Panc1 (cell line): ENCODE results near the gene ADGRG3.

Source experiments
- CTCF ChIP-seq: fragments of 450-650 bp; IDR thresholded peaks from 2 replicates; pipeline ENCODE4 v1.5.1; 2017; ENCODE audit warnings: mild to moderate bottlenecking
- POLR2AphosphoS5 ChIP-seq: IDR thresholded peaks from 2 replicates; pipeline ENCODE4 v1.6.1; 2012; ENCODE audit warnings: mild to moderate bottlenecking, low read depth, low read length, moderate library complexity
- REST ChIP-seq, 2 experiments: IDR thresholded peaks; 2 replicates each; pipeline ENCODE4 v1.6.1; 2011 to 2012; ENCODE audit warnings: low read depth in 2 of 2, control low read depth in 1 of 2, low read length in 1 of 2, mild to moderate bottlenecking in 1 of 2, moderate library complexity in 1 of 2; ENCODE audit not compliant: insufficient read depth in 1 of 2
- TCF7L2 ChIP-seq: IDR thresholded peaks from 2 replicates; pipeline ENCODE4 v1.6.1; 2011; ENCODE audit warnings: mild to moderate bottlenecking, low read depth, low read length, inconsistent platforms

GRCh38 chr16:57714047-57714446 lies 45.9 kb downstream of the ADGRG3 start:
- no peak for TF ChIP-seq CTCF
- TF ChIP-seq POLR2AphosphoS5: no peak
- no peak for TF ChIP-seq REST (IDR thresholded peaks at IDR 0.05; ENCODE audit: insufficient read depth in 1 of 2, low read depth in 2 of 2, low read length in 1 of 2)
- TF ChIP-seq TCF7L2: no peak
